Activated effector memory CD4-positive, alpha-beta T cell treated with anti-CD3 and anti-CD28 coated beads, Interleukin-2, amount 50 U/mL, for 16 hours (primary cell): ENCODE data around the gene TAMALIN.
"Not testable (repeated sequence)": the region's sequence is repeated elsewhere in the genome, so short reads cannot be mapped to it uniquely, and the experiment has no call there.

ENCODE experiments used
- DNase-seq: peaks from one replicate; pipeline ENCODE4 v3.0.0-alpha.2; 2020

The TAMALIN gene

GRCh38 chr12:52006726-52007157 is at the start of gene TAMALIN:
TAMALIN (plus strand) TSS chr12:52006946; CDS start chr12:52007020, 74 bp downstream.
- peak; percentile 93 for DNase-seq

GRCh38 chr12:51958542-51958941 is 48.2 kb upstream of the TAMALIN start:
- no peak for DNase-seq

GRCh38 chr12:51959211-51959610 is 47.5 kb upstream of the TAMALIN start:
- no peak for DNase-seq

GRCh38 chr12:51959921-51960320 is 46.8 kb upstream of the TAMALIN start:
- DNase-seq, result no peak

DNA sequence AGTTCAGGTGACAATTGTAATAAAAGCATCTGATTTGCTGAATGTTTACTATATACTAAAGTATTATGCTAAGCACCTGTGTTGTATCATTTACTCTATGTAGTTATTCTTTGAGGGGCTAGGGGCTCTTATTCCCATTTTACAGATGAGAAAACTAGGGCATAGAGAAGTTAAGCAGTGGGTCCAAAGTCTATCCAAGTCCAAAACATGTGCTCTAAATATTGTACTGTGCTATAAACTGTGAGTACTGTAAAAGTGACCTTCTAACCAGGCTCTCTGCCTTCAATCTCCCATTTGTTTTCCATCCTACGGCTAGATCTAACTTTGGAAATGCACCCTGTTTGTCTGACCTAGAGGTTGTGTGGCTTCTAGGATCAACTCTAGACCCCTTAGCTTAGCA is 46.3 kb upstream of the TAMALIN start:
- no peak for DNase-seq

DNA sequence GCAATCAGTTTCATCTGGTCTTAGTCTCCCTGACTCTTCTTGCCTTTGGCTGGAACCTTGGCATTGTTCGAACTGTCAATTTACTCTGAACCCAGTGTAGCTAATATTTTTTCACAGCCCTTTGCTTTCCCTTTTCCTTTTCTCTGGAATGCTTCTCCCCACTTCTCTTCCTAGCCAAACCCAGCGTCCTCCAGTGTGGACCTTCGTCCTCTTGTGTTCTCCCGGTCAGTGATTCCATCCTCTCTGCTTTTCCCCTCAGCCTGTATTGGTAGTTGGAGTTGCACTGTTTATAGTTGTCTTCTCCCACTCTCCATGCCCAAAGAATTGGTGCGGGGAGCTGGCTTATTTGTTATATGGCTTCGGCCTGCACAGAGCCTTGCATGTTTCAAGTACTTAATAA is 45.9 kb upstream of the TAMALIN start:
- DNase-seq, result no peak

DNA sequence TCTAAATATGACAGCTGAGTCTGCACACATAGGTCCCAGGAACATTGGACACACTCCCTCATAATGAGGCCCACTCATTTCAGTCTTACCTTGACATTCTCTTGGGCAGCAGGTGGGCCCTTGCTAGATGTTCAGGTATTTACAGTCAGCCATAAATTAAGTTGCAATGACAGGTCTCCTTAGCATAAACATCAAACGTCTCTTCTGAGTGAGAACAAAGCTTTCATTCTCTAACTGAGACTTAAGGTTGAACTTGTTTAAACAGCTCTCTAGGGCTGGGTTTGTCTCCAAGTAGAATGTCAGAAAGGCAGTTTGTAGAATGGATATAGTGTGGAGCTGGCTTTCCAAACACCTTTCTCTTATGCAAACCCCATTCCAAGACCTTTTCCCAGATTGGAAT is 44.9 kb upstream of the TAMALIN start:
- no peak for DNase-seq

DNA sequence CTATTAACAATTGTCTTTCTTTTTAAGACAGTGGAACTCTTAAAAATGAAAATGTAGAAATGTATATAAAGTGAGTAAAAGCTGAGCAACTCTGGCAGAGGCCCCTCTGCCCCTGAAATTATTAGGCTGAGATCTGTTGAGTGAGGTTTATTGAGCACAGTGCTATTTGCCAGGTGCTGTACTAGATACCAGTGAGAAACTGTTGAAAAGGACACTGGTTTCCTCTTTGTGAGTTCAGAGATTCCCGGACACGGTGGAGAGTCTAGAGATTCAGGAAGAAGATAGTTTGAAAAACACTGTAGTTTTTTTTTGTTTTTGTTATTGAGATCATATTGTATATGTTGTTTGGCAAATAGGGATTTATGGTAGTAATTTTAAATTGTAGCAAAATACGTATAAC is 44.0 kb upstream of the TAMALIN start:
- DNase-seq, result no peak

- no peak for DNase-seq
Measured at GRCh38 chr12:51963477-51963876, 43.3 kb upstream of the TAMALIN start.

DNA sequence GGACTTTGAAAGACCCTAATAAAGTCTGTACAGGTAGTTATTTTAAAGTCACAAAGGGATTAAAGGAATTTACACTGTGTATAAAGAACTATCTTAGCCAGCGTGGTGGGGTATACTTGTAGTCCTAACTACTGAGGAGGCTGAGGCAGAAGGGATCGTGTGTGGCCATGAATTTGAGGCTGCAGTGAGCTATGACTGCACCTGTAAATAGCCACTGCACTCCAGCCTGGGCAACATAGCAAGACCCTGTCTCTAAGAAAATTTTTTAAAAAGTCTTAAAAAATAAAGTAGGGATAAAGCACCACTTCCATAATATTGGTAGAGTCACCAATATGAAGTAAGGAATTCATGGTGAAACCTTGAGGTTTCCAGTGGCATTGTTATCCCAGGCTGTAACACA is 37.1 kb upstream of the TAMALIN start:
- DNase-seq, result no peak

DNA sequence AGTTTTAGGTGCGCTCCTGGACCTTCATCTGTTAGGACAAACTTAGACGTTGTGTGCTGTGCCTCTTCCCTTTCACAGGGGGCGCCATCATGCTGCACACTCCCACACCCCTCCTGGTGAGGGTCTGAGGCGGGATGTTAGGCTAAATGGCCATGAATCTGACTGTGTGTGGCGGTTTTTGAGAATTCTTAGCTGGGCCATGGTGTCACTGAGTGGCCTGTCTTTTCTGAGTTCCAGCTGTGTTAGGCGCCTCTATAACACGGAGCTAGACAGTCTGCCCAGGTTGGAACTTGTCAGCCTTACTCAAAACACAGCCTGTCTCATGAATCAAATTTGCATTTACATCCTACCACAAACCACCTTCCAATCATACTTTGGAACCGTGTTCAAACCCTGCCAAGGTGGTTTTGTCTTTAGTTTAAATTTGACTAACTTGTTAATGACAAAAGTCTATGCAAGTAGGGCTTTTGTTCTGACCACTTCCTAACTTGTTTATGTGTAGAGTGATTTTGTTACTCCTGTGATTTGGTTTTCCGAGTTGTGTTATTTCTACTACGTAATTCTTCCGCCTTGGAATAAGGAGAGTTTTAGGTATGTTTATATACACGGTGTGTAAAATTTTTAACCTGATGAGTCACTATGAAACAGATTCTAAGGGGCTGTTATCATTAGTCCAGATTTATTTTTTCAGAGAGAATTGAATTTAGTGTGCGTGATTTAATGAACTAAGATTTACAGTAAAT is 35.7 kb upstream of the TAMALIN start:
- DNase-seq, result peak; percentile 80

DNA sequence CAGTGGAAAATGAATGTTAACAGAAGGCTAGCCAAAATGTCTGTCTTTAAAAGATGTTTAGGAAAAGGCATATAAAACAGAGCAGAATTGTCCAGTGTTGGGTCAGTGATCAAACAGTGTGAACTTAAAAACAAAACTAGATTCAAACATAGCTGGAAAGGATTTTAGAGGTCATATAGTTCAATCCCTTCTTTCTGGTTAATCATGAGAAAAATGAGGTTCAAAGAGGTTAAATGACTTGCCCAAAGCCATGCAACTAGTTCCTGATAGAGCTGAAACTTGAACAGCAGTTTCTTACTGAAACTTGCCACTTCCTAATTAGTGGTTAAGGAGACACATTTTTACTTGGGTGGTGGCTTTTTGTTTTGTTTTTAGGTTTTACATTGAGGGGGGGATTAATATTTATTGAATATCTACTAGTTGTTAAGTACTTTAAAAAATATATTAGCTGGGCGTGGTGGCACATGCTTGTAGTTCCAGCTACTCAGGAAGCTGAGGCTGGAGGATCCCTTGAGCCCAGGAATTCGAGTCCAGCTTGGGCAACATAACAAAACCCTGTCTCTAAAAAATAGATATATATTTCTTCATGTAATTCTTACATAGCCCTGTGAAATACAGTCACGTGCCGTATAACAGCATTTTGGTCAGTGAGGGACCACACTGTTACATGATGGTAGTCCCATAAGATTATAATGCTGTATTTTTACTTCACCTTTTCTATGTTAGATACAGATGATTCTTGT is 34.9 kb upstream of the TAMALIN start:
- no peak for DNase-seq

GRCh38 chr12:51972422-51972812 is 34.3 kb upstream of the TAMALIN start:
- DNase-seq, result no peak

- peak; percentile 84 for DNase-seq
Measured at GRCh38 chr12:51972849-51973273, 33.9 kb upstream of the TAMALIN start.

- DNase-seq, result no peak
Measured at GRCh38 chr12:51973560-51973959, 33.2 kb upstream of the TAMALIN start.

DNA sequence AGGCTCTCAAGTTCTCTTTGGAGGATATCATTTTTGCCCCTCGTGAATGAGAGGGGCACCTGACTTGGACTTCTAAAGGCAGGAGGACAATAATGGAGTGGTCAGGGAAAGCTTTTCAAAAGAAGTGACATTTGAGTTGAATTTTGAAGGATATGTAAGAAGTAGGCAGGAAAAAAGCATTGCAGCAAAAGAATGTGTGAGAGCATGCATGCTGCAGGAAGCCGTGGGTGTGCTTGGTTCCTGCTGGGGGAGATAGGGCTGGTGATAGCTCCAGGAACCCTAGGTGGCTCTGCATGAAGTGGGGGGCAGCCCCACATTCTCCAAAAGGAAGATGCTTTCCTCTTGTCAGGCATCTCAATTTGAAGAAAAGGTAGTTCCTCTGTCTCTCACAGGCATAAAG is 32.1 kb upstream of the TAMALIN start:
- DNase-seq, result peak; percentile 69

GRCh38 chr12:51975196-51975595 is 31.6 kb upstream of the TAMALIN start:
- no peak for DNase-seq

- DNase-seq, result no peak
Measured at GRCh38 chr12:51976376-51977160, 30.2 kb upstream of the TAMALIN start.

GRCh38 chr12:51977320-51977753 is 29.4 kb upstream of the TAMALIN start:
- no peak for DNase-seq

GRCh38 chr12:51979306-51979705 is 27.4 kb upstream of the TAMALIN start:
- DNase-seq, result not testable (repeated sequence)

GRCh38 chr12:51980051-51980808 is 26.5 kb upstream of the TAMALIN start:
- DNase-seq, result peak; percentile 87

DNA sequence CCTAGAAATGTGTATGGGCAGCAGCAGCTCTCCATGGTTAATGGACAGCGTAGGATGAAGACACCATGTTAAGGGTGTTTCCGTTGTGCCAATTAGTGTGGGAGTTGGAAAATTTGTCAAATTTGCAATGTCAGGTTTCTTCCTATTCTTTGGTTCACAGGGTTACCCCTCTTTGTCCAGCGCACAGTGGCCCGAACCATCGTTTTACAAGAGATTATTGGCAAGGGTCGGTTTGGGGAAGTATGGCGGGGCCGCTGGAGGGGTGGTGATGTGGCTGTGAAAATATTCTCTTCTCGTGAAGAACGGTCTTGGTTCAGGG is 26.0 kb upstream of the TAMALIN start:
- no peak for DNase-seq

GRCh38 chr12:51984657-51985056 is 22.1 kb upstream of the TAMALIN start:
- DNase-seq, result no peak
